HEK293T (cell line): ENCODE data around the gene SLC22A15.

Experiments used
- BHLHE40 ChIP-seq: fragments of 450-650 bp; IDR thresholded peaks from 2 replicates; pipeline ENCODE4 v1.6.1; 2016; ENCODE audit warnings: mild to moderate bottlenecking, moderate library complexity, borderline replicate concordance
- ELF4 ChIP-seq: fragments of 450-650 bp; IDR thresholded peaks from 2 replicates; pipeline ENCODE4 v1.6.1; 2017; ENCODE audit warnings: antibody characterized with exemption
- FOXA1 ChIP-seq: fragments of 450-650 bp; IDR thresholded peaks from 2 replicates; pipeline ENCODE4 v1.6.1; 2016; ENCODE audit warnings: mild to moderate bottlenecking
- FOXK2 ChIP-seq: fragments of 450-650 bp; IDR thresholded peaks from 2 replicates; pipeline ENCODE4 v1.6.1; 2016; ENCODE audit warnings: mild to moderate bottlenecking
- FOXM1 ChIP-seq: fragments of 450-650 bp; IDR thresholded peaks from 2 replicates; pipeline ENCODE4 v1.6.1; 2017; ENCODE audit warnings: mild to moderate bottlenecking, borderline replicate concordance
- HDGF ChIP-seq: fragments of 450-650 bp; IDR thresholded peaks from 2 replicates; pipeline ENCODE4 v1.6.1; 2017; ENCODE audit warnings: antibody characterized with exemption, borderline replicate concordance
- LEF1 ChIP-seq: fragments of 450-650 bp; IDR thresholded peaks from 2 replicates; pipeline ENCODE4 v1.6.1; 2017; ENCODE audit warnings: mild to moderate bottlenecking, borderline replicate concordance
- NFRKB ChIP-seq: fragments of 450-650 bp; IDR thresholded peaks from 2 replicates; pipeline ENCODE4 v1.6.1; 2016; ENCODE audit warnings: mild to moderate bottlenecking, moderate library complexity
- SP1 ChIP-seq: fragments of 450-650 bp; IDR thresholded peaks from 2 replicates; pipeline ENCODE4 v1.6.1; 2017
- SUZ12 ChIP-seq: fragments of 450-650 bp; IDR thresholded peaks from 2 replicates; pipeline ENCODE4 v1.6.1; 2016; ENCODE audit warnings: mild to moderate bottlenecking
- TARDBP ChIP-seq: fragments of 450-650 bp; IDR thresholded peaks from 2 replicates; pipeline ENCODE4 v1.6.1; 2016

GRCh38 chr1:116066868-116067565 is 90.7 kb downstream of the SLC22A15 start:
- TF ChIP-seq SUZ12 (no peak), ELF4 (no peak), TARDBP (no peak), SP1 (no peak), FOXK2 (no peak), NFRKB (no peak), HDGF (no peak), FOXA1 (no peak), LEF1 (no peak), BHLHE40 (no peak), FOXM1 (no peak)
